Endothelial cell of umbilical vein (primary cell): ENCODE data around the gene BLOC1S6. TPM values are rescaled to one million over a fixed set of nuclear protein-coding genes. Genes with fewer than 3 reads are reported as not detected.

Experiments used
- BruUV-seq: library from RNA; stranded (reverse); fragments of 400-500 nt; replicated peaks from 2 replicates; lab custom pipeline; 2021; lab: Mats Ljungman, UMichigan
- CTCF ChIA-PET: fragments of 300-600, 350-600 bp; sonication (Branson Sonifier 250); formaldehyde crosslinking; loops from one replicate; lab custom pipeline; 2021; ENCODE audit warnings: antibody characterized with exemption, inconsistent platforms; lab: Charles Lee
- POLR2A ChIA-PET: fragments of 300-600, 350-600 bp; sonication (Branson Sonifier 250); formaldehyde crosslinking; loops from one replicate; lab custom pipeline; 2021; ENCODE audit warnings: antibody characterized with exemption, inconsistent platforms; lab: Charles Lee
- DNase-seq: peaks from one replicate; pipeline ENCODE4 v3.0.0-alpha.2; 2011; ENCODE audit warnings: low read depth, low spot score
- FAIRE-seq: peaks from 2 replicates; lab custom pipeline; 2011; peaks lifted over from hg19 to GRCh38; lab: Jason Lieb, UNC
- H2AFZ ChIP-seq: 2 replicates; pipeline ENCODE4 v1.6.0; 2012; ENCODE audit warnings: low read depth, low read length, control low read depth, inconsistent platforms
- H3K27ac ChIP-seq: 2 replicates; pipeline ENCODE4 v1.5.1; 2011; ENCODE audit warnings: low read depth, mild to moderate bottlenecking, control low read depth, low read length, moderate library complexity; ENCODE audit not compliant: insufficient read depth
- H3K27me3 ChIP-seq, 2 experiments: 2 replicates each; pipeline versions ENCODE4 v1.6.0 to v1.6.1; 2011; ENCODE audit warnings: low read length in 2 of 2, mixed read lengths in 1 of 2; ENCODE audit not compliant: control insufficient read depth in 2 of 2, insufficient read depth in 2 of 2
- H3K36me3 ChIP-seq, 2 experiments: 2 replicates in 1 of 2; 3 replicates in 1 of 2; pipeline ENCODE4 v1.5.1; 2011; ENCODE audit warnings: low read length in 2 of 2, mild to moderate bottlenecking in 1 of 2, moderate library complexity in 1 of 2; ENCODE audit not compliant: control insufficient read depth in 2 of 2, insufficient read depth in 2 of 2; ENCODE audit errors: extremely low read depth in 1 of 2
- H3K4me1 ChIP-seq: 3 replicates; pipeline ENCODE4 v1.5.1; 2011; ENCODE audit warnings: mild to moderate bottlenecking, low read length; ENCODE audit not compliant: control insufficient read depth, insufficient read depth; ENCODE audit errors: extremely low read depth
- H3K4me2 ChIP-seq: 2 replicates; pipeline ENCODE4 v1.6.1; 2011; ENCODE audit warnings: low read length, control low read depth, mixed read lengths; ENCODE audit not compliant: insufficient read depth
- H3K4me3 ChIP-seq, 3 experiments: fragments of 200-600 bp in 1 of 3; sonication (generic), shearing (Covaris generic) in 1 of 3; replicated peaks in 1 of 3; 2 replicates each; pipeline ENCODE4 v1.5.1; 2011 to 2016; ENCODE audit warnings: control low read depth in 3 of 3, low read length in 3 of 3, mild to moderate bottlenecking in 2 of 3, inconsistent platforms in 1 of 3, low read depth in 1 of 3, moderate library complexity in 1 of 3; ENCODE audit not compliant: insufficient read depth in 1 of 3
- H3K79me2 ChIP-seq: 2 replicates; pipeline ENCODE4 v1.6.0; 2012; ENCODE audit warnings: low read length, inconsistent platforms; ENCODE audit not compliant: control insufficient read depth, insufficient read depth
- H3K9ac ChIP-seq: replicated peaks from 2 replicates; pipeline ENCODE3; 2011; ENCODE audit warnings: low read length, control low read depth; ENCODE audit not compliant: insufficient read depth; ENCODE audit errors: extremely low read depth
- H3K9me1 ChIP-seq: replicated peaks from 3 replicates; pipeline ENCODE4 v1.6.0; 2011; ENCODE audit warnings: mild to moderate bottlenecking, low read length; ENCODE audit not compliant: control insufficient read depth, insufficient read depth; ENCODE audit errors: extremely low read depth
- H3K9me3 ChIP-seq: replicated peaks from 2 replicates; pipeline ENCODE4 v1.5.1; 2012; ENCODE audit warnings: low read length, inconsistent platforms; ENCODE audit not compliant: control insufficient read depth, insufficient read depth
- H4K20me1 ChIP-seq: replicated peaks from 2 replicates; pipeline ENCODE3; 2011; ENCODE audit warnings: mild to moderate bottlenecking, low read length; ENCODE audit not compliant: control insufficient read depth, insufficient read depth; ENCODE audit errors: extremely low read depth
- EZH2 ChIP-seq: IDR thresholded peaks from 2 replicates; pipeline ENCODE4 v1.6.1; 2012; ENCODE audit warnings: borderline replicate concordance, low read depth, mild to moderate bottlenecking, moderate library complexity, low read length, inconsistent platforms; ENCODE audit not compliant: severe bottlenecking
- FOS ChIP-seq: IDR thresholded peaks from 2 replicates; pipeline ENCODE4 v1.6.1; 2011; ENCODE audit warnings: mild to moderate bottlenecking, low read length, moderate library complexity, borderline replicate concordance; ENCODE audit not compliant: insufficient read depth
- GATA2 ChIP-seq: IDR thresholded peaks from 2 replicates; pipeline ENCODE4 v1.7.0; 2011; ENCODE audit warnings: low read depth, mild to moderate bottlenecking, moderate library complexity, mixed read lengths, low read length; ENCODE audit not compliant: insufficient read length, insufficient read depth
- MAX ChIP-seq: IDR thresholded peaks from 2 replicates; pipeline ENCODE4 v1.6.1; 2011; ENCODE audit not compliant: insufficient read depth, insufficient read length
- POLR2A ChIP-seq: IDR thresholded peaks from 2 replicates; pipeline ENCODE4 v1.6.1; 2012; ENCODE audit warnings: low read depth, mild to moderate bottlenecking, control low read depth, low read length
- POLR2AphosphoS5 ChIP-seq: IDR thresholded peaks from 2 replicates; pipeline ENCODE4 v1.6.1; 2012; ENCODE audit warnings: low read depth, mild to moderate bottlenecking, control low read depth, low read length, moderate library complexity; ENCODE audit not compliant: insufficient read depth
- dilution Hi-C: fragments of 300-500 bp; cut with MboI; formaldehyde crosslinking; loops from one replicate; pipeline ENCODE4 v1.15.0; 2019; ENCODE audit warnings: low sequenced_read_pairs; ENCODE audit not compliant: extremely low pct_ligation_motif_present
- intact Hi-C: fragments of 100-400 bp; cut with micrococcal nuclease; formaldehyde crosslinking; loops from one replicate; pipeline ENCODE4 v1.10.0; 2022
- polyA plus RNA-seq, 4 experiments: library from polyadenylated mRNA; depleted of rRNA in 3 of 4; stranded (reverse) in 3 of 4; unstranded in 1 of 4; fragments of >200 nt; gene quantifications; 2 replicates each; pipeline versions ENCODE4 v1.2.1 to v1.2.3, GENCODE V29; 2011 to 2012; ENCODE audit warnings: missing spikeins in 1 of 4
- total RNA-seq: library from RNA; stranded (reverse); gene quantifications from 2 replicates; pipeline ENCODE4 v1.2.3, GENCODE V29; 2021

Gene BLOC1S6
- total and polyA plus RNA-seq, 2 donors (not counting 3 experiments of a cell fraction or from before 2014, with no cell fraction given): 8.2 to 39.2 TPM

- TF ChIP-seq POLR2A (no peak), GATA2 (no peak), MAX (no peak)
- H3K27ac ChIP-seq: no peak overlapping the region
- H3K27me3 ChIP-seq: peaks cover 3 to 4% of the 10 kb centered on the region in 2 experiments
- dilution Hi-C loops (no loop called here), intact Hi-C loops (no loop called here)
- H3K36me3 ChIP-seq: no peaks in the 10 kb centered on the region
- H3K4me3 ChIP-seq: no peak overlapping the region
- BruUV-seq: no TSS peak
- peaks cover 17% of the 10 kb centered on the region for H3K4me1 ChIP-seq
- no peak overlapping the region for H2AFZ ChIP-seq
- ChIA-PET POLR2A (no interaction called here), CTCF (no interaction called here)
- FAIRE-seq: no peak
- H3K4me2 ChIP-seq: no peak overlapping the region
- H4K20me1 ChIP-seq: no peaks in the 10 kb centered on the region
- peaks cover 13% of the 10 kb centered on the region for H3K79me2 ChIP-seq
- DNase-seq: no peak
- H3K9me1 ChIP-seq: no peaks in the 10 kb centered on the region
- no peak overlapping the region for H3K9ac ChIP-seq
- no peaks in the 10 kb centered on the region for H3K9me3 ChIP-seq
Measured at GRCh38 chr15:45583731-45584639, 3.2 kb upstream of the BLOC1S6 start.

- dilution Hi-C loops (no loop called here), intact Hi-C loops (no loop called here)
- Histone ChIP-seq H3K36me3 (no peaks in the 10 kb centered on the region), H3K27ac (no peak overlapping the region), H4K20me1 (no peaks in the 10 kb centered on the region), H3K4me3 (no peak overlapping the region), H3K9ac (no peak overlapping the region), H3K9me1 (no peaks in the 10 kb centered on the region), H3K27me3 (peaks cover 2 to 4% of the 10 kb centered on the region in 2 experiments), H3K79me2 (peaks cover 24% of the 10 kb centered on the region), H2AFZ (no peak overlapping the region), H3K4me1 (peaks cover 23% of the 10 kb centered on the region), H3K4me2 (no peak overlapping the region), H3K9me3 (no peaks in the 10 kb centered on the region)
- TF ChIP-seq EZH2 (no peak), GATA2 (no peak), FOS (no peak), POLR2AphosphoS5 (no peak)
- ChIA-PET POLR2A (interaction anchor here (0.7 kb wide), 1 partner anchor 493 kb away, joined by 3 read pairs; no protein-coding TSS in a partner anchor), CTCF (interaction anchor here (1.2 to 6.0 kb wide), 3 partner anchors 11 to 127 kb away, joined by 5 to 47 read pairs (median 30); no protein-coding TSS in a partner anchor)
- no TSS peak for BruUV-seq
- DNase-seq: no peak
- no peak for FAIRE-seq
Measured at GRCh38 chr15:45585069-45585791, 1.9 kb upstream of the BLOC1S6 start.
